HG03097 (cell line): ENCODE results near the gene TUBB6.
A peak's percentile ranks its signal among the peaks of the same experiment; 100 is the strongest.

Experiments
- ATAC-seq: cut with Tn5 transposase; IDR thresholded peaks from one replicate; pipeline ENCODE4 v1.9.1; 2021; ENCODE audit not compliant: unreplicated experiment, low FRiP score

TUBB6 gene

DNA sequence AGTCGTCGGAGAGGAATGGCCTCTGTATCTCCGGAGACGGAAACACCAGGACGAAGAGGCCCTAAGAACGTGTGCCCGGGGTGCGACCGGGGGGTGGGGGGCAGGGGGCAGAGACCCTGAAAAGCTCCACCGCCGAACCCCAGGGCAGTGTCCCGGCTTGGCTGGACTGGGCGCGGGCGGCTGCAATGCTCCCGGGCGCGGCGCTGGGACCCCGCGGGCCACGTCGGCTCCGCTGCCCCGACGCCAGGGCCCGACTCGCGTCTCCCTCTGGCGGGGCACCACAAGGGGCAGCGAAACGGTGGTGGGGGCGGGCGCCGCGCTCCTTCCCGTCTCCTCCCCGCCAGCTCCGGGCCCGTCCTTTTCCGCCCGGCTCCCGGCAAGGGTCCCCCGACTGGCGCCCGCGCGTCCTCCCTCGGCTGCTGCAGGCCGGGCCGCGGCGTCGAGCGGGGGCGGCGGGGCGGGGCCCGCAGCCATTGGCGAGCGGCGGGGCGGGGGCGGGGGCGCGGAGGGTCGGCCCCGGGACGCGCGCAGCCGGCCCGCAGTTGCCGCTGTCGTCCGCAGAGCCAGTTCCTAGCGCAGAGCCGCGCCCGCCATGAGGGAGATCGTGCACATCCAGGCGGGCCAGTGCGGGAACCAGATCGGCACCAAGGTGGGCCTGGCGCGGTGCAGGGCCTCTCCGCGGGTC lies at the start of gene TUBB6:
Gene TUBB6, plus strand, starts transcription at position 541 of the 685 bp plus-strand sequence. Its CDS starts 52 bp downstream, at position 593.
- ATAC-seq = peak; percentile 57

DNA sequence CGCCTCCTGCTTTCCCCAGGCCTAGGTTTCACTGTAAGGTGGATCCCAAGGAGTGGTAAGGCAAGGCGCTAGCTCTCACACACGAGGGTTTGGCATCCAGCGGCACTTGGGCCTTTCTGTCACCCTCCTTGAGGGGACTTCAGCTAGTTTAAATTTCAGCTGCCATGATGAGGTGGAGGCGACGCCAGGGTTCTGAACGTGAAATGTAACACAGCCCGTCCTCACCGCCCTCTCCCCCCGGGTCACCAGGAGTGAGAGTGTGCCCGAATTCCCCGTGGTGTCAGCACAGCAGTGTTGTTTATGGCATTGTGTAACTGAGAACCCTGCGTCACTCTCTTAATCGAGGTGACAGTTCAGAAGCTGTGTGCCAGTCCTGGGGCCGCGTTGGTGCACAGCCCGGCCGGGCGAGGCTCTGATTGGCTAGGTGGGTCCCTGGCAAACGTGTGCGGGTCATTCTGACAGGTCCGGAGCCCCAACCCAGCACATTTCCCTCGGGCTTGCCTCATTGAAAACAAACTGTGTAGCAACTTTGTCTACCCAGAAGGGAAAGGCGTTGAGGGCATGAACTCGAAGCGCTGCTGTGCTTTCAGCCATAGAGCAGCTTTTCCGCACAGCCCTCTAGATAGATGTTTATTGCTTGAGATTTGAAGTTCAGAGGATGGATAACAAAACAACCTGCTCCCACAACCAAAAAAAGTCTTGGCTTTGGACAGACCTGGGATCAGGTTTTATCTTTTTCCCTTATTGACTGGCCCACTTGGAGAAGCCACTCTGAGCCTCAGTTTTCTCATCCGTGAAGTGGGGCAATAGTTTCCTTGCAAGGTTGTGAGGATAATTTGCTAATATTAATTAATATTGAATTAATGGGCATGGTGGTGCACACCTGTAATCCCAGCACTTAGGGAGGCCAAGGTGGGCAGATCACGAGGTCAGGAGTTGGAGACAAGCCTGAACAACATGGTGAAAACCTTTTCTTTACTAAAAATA lies 49.0 kb upstream of the TUBB6 start:
- no peak for ATAC-seq

DNA sequence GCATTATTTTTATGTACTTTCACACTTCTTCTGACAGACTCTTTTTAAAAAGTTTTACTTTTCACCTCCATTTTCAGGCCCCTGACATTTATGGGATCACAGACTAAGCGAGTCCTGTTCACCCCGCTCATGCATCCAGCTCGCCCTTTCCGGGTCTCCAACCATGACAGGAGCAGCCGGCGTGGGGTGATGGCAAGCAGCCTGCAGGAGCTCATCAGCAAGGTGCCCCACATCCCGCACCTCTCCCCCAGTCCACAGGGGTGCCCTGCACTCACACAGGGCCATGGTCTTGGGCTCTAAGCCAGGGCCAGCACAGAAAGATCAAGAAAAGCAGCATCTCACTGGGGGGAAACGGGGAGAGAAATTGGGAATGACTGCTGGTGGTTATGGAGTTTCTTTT lies 45.3 kb upstream of the TUBB6 start:
- ATAC-seq = no peak

DNA sequence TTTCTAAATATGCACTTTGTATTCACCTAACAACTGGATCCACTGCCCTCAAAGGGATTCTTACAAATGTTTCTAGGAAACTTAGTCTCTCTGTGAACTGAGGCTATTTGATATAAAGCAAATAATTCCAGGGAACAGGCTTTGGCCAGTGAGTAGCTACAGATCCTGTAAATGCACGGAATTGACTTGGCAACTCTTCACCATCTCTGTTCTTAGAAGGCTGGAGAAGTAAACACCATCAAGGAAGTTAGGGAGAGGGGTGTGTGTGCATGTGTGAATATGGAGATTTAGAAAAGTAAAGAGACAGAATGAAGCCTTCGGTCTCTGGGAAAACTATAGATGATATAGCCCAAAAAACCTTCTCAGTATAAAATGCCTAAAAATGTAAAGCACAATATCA lies 43.2 kb upstream of the TUBB6 start:
- no peak for ATAC-seq

DNA sequence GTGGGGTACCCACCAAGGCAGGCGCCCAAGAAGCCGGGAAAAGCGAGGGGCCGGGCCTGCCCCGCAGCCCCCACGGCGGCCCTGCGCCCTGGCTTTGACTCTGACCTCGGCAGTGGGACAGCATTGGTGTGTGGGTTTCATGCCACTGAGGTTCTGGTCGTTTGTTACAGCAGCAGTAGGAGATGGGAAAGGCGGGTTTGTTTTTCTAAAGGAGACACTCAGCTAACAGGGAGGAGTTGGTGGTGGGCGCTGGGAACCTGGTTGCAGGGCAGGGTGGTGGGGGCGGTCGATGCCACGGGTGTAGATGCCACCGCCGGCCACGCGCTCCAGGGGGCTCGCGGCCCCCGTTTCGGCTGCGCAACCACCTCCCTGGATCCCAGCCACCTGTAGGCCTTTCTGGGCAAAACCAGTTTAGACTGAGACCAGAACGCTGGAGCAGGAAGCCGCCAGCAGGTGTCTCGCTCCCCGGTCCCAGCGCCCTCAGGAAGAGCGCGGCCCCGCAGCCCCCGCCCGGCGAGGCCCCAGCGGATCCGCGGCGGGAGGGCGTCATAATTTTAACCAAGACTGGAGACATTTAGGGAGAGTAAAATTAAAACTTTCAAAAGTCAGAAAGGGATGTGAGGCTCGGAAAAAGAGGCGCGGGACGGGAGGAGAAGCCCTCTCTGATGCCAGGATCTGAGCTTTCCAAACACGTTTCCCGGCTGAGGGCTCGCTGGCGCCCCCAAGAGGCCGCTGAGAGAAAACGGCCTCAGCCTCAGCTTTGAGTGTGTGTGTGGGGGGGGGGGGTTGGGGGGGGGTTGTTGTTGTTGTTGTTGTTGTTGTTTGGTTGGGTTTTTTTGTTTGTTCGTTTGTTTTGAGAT lies 36.4 kb upstream of the TUBB6 start:
- peak; percentile 86 for ATAC-seq

DNA sequence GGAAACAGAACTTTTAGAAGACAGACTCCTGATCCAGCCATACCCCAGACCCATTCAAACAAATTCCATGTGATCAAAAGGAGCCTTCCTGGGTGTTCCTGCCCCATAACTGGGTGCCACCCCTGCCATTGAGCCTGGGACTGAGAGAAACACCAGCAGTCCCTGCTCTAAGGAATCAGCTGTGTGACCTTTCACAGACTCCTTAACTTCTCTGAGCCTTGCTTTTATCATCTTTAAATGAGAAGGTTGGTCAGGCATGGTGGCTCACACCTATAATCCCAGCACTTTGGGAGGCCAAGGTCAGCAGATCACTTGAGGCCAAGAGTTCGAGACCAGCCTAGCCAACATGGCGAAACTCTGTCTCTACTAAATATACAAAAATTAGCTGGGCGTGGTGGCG lies 33.2 kb upstream of the TUBB6 start:
- no peak for ATAC-seq

DNA sequence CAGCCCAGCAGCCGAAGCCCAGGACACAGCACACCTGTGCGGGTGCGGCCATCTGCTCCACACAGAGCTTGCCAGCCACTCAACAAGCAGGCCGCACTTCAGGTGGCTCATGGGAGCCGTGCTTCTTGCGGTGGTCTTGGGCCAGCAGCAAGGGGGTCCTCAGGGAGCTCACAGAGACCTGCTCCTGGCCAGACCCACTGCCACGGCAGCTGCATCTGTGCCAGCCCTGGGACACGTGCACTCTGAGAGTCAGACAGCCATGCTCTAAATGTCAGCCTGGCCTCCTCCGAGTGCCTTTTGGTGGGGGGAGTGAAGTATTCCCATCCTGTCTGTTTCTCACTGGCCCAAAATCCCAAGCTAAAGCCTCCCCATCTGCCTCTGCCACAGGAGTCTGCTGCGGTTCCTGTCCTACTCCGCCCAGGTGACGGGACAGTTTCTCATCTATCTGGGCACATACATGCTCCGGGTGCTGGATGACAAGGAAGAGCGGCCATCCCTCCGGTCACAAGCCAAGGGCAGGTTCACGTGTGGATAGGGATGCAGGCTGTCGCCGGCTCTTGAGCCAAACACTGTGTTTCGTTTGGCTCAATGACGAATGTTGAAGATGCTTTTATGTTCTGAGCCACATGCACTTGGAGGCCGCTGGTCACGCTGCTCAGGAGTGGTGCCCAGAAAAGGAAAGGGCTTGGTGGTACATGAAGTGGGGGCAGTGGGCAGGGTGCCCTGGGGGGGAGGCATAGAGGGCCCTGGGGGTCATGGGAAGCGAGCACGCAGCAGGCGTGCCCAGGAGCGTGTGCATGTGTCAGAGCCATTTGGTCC lies 31.1 kb upstream of the TUBB6 start:
- no peak for ATAC-seq

DNA sequence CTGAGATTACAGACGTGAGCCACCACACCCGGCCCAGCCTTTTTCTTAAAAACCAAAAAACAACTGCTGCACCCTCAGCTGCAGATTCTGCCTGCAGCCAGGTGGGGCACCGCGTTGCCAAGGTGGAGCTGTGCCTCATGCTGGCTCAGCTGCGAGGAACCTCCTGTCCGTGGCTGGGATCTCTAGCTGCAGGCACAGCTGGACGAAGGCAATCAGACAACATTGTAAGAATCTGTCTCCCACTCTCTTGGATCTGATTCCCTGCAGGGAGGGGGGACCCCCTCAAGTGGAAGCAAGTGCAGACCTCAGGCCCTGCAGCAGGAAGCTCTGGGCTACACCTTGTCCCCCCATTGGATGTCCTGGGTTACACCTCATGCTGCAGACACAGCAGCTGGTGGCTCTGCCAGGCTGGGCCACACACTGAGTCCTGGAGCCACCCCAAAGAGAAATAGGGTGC lies 29.8 kb upstream of the TUBB6 start:
- ATAC-seq = no peak

DNA sequence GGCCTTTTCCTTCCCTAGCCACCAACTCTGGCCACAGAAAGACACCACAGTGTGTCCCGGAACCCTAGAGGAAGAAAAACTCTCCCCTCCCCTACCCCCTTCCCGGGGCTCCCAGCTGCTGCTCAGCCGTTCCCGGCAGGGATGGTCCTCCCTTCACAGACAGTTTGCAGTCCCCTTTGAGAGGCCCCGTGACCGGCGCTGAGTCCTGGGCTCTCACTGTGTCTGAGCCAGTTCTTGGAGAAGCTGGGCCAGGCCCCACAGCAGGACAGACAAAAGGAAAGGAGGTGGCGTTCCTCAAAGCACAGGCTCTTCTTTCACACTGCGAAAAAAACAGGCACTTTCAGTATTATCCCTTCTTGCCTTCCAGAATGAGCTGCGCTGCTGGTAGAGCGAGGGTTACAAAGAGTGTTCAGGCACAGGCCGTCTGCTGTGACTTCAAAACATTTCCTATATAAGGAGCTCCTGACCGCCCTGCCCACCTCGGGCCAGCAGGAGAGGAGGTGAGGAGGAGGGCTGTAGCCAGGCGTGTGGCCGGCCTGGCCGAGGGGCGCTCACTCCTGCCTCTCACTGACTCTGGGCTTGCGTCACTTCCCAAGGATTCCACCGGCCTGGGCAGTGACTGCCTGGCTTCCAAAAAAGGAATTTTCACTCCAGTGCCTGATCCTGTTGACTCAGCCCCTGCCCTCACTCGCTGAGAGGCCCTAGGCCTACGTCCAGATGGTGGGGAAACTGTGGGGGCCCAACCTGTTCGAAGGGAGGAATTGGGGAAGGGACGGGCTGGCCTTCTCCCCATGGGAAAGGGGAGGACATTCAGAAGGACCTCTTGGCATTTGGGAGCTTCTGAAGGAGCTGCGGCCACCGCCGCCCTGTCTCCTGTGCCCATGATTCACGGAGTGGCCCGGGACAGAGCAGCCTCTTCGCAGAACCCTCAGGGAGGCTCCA lies 29.0 kb upstream of the TUBB6 start:
- no peak for ATAC-seq

DNA sequence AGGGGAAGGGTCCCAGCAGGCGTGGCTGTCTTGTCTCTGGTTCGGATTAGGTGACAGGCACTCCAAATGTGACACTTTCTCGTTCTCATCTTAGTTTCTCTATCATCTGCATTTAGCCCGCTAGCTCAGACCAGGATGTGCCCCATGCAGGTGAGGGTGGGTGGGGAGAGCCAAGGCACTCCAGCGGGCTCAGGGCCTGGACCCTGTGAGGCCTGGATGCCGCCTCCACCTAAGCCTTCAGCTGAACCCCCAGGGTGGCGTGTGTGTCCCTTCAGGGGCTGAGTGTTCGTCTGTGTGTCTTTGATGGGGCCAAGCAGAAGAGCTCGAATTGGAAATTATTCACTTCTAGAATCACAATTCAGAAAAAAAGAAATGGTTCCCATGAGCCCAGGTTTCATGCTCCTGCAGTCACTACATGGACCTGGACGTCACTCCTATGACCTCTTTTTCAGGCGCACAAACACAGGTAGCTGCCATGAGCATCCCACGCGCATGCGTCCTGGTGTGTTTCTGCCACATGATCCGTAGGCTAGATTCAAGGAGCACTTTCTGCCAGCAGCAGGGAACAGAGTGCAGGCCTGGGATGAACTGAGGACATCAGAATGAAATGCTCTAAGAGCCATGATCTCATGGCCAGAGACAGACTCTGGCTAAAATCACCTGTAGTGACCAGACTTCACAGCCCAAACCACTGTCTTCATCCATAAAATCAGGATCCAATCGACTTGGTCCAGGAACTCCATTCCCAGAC lies 28.1 kb upstream of the TUBB6 start:
- ATAC-seq = no peak

DNA sequence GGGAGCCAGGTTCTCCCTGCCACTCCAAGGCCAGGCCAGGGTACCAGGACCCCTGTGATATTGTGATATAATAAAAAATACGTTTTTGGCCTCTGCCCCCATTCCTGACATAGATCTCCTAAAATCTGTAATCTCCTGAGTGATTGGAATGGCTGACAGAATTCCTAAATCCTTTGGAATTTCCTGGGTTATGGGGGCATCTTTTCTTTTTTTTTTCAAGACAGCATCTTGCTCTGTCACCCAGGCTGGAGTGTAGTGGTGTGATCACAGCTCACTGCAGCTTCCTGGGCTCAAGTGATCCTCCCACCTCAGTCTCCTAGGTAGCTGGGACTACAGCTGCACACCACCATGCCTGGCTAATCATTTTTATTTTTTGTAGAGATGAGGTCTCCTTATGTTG lies 26.2 kb upstream of the TUBB6 start:
- no peak for ATAC-seq

DNA sequence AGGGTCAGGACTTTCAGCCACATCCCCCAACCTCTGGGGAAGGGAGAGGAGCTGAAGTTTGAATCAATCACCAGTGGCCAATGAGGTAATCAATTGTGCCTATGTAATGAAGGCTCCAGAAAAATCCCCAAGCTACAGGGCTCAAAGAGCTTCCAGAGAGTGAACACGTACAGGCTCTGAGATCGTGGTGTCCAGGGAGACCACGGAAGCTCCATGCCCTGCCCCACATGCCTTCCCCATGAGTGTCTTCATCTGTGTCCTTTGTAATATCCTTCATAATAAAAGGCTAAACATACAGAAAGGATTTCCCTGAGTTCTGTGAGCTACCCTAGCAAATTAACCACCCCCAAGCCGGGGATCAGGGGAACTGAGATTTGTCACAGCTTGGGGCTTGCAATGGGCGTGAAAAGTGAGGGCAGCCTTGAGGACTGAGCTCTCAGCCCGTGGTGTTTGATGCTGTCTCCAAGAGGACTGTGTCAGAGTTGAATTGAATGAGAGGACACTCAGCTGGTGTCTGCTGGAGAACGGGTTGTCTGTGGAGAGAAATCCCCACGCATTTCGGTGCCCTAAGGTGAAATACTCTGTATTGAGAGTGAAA lies 25.5 kb upstream of the TUBB6 start:
- ATAC-seq = no peak

DNA sequence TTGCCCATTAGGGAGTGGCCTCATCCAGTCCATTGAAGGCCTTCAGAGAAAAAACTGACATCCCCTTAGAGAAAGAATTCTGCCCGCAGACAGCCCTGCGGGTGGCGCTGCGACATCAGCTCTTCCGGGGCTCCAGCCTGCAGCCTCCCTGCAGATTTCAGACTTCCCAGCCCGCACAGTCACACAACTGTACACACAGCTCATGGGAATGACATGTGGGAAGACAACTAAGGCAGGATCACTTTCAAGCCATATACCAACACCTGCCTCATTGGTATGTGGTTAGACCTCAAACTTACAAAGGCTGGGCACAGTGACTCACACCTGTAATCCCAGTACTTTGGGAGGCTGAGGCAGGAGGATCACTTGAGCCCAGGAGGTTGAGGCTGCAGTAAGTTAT lies 24.8 kb upstream of the TUBB6 start:
- no peak for ATAC-seq

DNA sequence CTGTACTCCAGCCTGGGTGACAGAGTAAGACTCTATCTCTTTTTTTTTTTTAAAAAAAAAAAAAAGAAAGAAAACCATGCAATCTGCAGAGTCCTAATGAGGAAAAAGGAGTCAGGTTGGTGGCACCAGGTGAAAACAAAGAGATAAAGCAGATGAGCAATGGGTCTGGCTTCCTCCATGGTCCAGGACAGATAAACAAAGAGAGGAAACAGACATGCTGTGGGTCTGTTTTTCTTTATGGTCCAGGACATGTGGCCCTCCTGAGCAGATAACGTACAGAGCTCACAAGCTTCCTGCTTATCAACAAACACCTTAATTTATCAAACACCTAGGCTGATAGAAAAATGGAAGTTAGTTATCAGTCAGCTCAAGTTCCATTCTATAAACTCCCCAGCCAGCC lies 24.4 kb upstream of the TUBB6 start:
- ATAC-seq = no peak

DNA sequence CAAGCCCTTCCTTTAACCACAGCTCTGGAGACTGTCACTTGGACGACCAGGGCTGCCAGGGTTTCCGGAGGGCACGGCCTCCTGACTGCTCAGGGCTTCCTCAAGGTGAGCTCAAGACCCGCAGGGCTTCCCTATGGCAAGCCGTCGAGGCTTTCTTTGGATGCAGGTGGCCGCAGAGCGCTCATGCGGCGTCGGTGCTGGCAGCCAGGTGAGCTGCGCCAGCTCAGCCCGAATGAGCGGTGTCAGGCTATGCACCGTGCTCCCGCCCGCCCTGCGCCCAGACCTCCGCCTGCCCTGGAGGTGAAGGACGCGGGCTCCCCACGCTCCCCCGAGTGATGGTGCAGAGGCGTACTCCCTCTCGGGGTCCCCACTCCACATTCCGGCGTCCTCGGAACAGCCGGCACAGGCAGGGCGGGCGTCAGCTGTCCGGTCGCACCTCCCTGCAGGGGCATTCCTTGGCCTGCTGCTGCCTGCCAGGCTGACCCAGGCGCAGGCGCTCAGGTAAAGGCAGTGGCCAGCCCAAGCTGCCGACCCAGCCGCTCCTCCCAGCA lies 20.8 kb upstream of the TUBB6 start:
- no peak for ATAC-seq

DNA sequence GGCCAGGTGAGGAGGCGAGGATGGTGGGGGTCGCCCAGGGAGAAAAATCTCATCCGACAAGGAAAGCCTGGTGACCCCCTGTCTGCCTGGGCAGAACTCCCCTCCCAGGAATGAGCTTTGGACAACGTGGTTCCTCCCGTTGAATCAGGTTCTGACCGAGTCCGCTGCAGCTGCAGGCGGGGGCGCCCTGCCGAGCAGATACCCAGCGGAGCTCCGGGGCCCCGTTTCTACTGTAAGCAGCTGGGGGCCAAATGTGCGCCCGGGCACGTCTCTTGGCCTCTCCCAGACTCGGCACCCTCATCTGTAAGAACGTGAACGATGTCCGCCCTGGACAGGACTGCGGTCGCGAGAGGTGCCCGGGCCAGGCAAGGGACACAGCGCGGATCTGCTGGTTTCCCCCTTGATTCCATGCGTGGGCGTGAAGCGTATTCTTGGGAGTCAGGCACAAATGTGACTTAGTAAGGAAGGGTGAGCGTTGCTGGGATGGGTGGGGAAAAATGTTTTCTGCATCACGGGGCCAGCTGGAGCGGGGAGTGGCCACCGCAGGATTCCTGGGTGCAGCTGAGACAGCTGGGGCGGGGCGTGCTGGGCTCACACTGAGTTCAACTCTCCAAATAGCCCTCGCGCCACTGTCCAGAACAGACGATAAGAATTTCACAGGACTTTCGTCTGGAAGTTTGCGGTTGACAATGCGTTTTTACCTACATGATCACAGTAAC lies 20.2 kb upstream of the TUBB6 start:
- ATAC-seq = no peak

DNA sequence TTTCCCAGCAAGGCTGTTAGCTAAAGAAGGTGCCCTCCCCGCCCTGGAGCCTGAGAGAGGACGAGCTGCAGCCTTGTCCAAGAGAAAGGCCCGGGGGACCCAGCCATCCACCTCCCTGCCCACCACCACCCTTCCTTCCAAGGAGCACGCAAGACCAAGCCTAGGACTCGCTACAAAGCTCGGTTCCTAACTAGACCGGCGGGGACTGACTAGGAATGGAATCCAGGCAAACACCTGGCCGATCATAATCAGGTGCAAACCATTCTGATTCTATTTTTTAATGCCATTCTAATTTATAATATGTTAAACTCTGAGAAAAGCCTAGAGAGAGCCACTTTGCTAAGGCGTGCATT lies 19.7 kb upstream of the TUBB6 start:
- no peak for ATAC-seq
